Measurements from ENCODE around the gene KIF1A.

KIF1A gene

DNA sequence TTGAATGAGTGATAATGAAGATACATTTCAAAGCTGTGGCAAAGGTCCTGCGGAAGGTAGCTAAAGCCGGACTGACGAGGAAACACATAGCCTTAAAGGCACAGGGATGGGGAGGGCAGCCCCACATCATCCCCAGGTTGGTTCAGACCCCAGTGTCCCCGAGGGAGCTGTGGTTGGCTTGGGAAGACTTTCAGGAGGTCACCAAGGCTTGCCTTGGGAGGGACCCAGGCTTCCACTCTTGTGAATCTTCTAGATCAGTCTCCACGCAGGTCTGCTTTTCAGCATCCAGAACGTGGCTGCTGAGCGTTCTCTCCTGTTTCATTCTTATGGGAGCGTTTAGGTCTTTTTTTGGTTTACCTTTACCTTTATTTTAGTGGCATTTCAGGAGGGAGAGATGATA lies 16.8 kb downstream of the KIF1A start:
- no peak for DNase-seq (ENCODE audit: low read depth)

DNA sequence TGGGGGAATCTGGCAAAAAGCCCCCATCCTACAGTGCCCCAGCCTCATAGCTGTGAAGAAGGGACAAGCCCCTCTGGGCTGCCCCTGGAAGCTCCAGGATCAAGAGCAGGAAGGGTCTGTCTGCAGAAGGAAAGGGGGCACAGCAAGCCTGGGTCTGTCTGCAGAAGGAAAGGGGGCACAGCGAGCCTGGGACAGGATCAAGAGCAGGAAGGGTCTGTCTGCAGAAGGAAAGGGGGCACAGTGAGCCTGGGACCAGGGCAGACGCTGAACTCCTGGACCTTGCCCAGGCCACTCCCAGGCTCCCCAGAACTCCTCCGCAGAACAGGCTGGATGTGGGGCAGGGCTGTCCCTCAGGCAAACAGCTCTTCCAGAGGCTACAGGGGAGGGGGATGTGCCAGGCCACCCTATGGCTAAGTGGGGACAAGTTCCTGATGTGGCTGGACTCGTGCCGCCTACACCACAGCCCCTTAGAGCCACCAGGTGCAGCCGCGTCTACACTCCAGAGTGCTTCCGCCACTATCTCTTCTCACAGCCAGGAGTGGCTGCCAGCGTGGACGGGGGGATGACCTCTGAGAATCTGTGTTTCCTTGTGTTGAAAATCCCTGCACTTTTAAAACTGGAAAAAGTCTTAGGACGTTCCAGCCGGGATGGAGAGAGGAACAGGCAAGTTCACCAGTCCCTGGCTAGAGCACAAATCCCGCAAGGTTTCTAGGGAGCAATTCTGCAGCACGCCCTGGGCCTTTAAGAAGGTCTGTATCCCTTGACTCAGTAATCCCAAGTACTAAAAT lies 20.8 kb downstream of the KIF1A start:
- DNase-seq (ENCODE audit: low read depth), result no peak

DNA sequence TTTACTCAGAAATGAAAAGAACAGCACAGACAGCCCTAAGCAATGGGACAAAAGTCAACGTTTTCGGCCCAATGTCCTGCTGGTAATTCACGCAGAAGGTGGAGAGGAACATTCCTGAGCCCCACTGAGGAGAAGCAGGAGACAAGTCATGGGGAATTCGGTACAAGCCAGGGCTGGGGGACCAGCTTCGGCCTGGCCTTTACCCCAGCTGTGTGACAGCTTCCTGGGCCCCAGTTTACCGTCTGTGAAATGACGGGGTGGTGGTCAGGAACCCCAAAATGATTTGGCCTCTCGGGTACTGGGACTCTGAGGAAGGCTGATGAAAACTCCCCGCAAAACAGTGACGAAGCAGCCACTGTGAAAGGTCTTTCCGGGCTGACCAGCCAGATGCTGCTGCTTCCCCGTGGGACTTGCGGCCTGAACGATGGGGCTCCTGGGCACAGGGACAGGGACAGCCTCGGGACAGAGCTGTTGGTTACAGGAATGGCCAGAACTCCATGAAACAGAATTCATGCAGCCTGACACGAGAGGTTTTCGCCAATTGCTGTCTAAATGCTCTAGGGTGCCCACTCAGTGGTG lies 21.6 kb downstream of the KIF1A start:
- DNase-seq (ENCODE audit: low read depth), result no peak

DNA sequence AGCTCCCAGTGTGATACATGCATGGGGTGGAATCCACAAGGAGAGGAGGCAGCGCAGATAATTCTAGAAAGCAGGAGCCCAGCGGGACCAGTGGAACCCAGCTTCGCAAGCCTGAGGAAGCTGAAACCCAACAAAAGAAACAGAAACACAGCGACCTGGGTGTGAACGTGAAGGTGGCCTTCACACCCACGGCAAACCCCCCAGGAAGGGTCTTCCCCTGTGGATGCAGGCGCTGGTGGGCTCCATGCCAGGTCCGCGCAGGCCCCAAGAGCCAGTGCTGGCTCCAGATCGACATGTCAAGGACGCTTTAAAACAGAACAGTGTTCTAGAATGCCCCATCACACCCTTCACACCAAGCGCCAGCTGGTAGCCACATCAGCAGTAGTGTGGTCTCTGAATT lies 22.1 kb downstream of the KIF1A start:
- no peak for DNase-seq (ENCODE audit: low read depth)

DNA sequence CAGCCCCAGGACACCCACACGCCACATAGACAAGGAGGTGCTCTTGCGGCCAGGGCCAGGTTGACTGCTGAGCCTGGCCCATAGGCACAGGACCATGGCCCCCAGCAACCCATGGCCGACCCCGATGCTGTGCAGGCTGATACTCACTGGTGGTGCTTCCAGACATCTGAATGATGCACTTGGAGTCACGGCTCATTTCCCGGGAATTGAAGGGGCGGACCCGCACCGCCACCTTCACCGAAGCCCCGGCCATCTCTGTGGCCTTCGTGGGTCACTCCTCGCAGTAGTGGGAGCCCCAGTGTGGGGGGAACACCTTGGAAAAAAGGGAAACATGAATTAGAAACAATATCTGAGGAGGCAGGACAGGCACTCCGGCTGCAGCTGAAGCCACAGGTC lies 22.5 kb downstream of the KIF1A start:
- no peak for DNase-seq (ENCODE audit: low read depth)

DNA sequence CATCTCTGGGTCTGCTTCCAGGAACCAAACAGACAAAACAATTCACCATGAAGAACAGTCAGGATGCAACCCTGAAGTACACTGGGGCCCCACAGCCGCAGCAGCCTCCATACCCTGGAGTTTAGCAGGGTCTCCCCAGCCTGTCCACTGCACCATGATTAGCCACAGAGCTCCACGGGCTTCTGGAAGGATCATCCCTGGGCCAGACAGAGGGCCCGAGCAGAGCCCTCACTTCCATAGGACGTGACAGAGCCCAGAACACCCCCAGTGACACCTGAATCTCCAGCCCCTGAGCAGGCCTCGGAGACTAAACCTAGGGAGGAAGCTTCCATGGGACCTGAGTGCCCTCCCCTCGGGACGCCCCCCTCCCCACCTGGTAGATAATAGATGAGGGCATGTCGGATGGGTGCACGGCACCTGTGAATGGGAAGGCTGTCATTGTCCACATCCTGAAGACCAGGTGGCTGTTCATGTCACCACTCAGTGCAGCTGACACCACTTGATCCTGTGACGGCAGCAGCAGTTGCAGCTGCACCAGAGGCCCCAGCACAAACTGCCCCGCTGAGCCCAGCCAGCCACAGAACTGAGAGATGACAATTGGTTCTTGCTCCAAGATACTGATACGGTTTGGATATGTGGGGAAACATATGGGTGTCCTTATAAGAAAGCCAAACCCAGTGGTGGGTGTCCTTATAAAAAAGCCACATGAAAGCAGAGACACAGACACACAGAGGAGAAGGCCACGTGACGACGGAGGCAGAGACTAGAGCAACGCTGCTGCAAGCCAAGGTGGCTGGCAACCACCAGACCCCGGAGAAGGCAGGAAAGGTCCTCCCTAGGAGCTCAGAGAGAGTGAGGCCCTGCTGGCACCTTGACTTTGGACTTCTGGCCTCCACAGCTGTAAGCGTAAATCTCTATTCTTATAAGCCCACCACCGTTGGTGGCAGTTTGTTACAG lies 23.2 kb downstream of the KIF1A start:
- no peak for DNase-seq (ENCODE audit: low read depth)

DNA sequence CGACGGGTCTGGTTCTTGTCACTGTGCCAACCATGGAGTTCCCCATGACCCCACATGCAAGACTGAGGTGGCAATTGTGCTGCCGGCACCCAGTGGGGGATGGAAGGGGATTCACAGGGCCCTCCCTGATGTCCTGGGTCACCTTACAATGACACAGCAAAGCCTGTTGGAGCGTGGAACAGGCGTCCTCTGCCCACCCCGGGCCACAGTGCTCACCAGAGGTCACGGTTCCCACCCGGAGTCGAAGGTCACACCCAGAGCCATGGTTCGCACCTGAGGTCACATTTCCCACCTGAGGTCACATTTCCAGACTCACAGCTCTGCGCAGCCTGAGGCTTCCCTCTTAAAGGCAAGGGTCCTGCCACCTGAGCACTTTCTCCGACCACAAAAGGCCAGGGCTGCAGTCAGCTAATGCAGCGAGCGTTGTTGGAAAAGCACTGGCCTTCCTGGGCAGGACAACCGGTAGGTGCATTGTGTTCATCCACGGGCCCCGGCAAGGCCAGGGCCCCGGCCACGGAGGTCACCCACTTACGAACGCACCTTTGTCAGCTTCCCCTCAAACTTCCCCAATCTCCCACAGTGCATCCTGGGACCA lies 24.0 kb downstream of the KIF1A start:
- no peak for DNase-seq (ENCODE audit: low read depth)

DNA sequence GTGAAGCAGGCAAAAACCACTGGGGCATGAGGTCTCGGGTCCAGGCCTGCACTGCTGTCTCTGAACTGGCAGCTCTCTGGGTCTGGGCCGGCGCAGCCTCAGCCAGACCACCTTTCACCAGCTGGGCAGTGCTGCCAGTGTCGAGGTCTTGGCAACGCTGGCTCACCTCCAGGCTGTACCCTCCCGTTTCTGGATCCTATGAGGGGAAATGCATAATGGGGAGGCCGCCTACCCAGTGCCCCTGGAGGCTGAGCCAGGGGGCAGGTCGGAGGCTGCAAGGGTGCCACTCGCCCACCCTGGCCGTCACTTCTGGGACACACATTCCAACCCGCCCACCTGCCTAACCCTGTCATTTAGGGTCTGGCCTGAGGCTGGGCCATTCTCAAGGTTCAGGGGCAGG lies 24.6 kb downstream of the KIF1A start:
- DNase-seq (ENCODE audit: low read depth), result no peak

DNA sequence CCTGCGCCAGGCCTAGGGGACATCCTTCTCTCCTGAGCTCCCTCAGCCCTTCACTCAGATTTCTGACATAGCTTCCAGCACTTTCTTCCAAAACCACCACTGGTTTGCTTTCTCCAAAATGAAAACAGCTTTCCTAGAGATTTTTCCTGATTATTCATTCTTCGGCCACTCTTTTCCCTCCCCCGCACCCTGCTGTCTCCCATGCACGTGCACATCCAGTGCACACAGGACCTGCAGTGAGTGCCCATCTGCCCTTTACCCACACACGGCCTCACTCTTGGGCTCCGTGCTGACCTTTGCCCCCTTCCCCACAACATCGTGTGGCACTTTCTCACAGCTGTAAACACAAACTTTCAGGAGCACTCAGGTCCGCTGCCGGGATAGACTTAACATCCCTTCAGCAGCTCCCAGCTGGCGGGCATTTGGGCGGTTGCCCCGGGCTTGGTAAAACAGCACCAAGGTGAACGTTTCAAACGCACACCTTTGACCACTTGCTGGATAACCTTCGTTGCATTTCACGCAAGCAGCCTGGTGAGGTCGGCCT lies 25.8 kb downstream of the KIF1A start:
- DNase-seq (ENCODE audit: low read depth), result no peak

DNA sequence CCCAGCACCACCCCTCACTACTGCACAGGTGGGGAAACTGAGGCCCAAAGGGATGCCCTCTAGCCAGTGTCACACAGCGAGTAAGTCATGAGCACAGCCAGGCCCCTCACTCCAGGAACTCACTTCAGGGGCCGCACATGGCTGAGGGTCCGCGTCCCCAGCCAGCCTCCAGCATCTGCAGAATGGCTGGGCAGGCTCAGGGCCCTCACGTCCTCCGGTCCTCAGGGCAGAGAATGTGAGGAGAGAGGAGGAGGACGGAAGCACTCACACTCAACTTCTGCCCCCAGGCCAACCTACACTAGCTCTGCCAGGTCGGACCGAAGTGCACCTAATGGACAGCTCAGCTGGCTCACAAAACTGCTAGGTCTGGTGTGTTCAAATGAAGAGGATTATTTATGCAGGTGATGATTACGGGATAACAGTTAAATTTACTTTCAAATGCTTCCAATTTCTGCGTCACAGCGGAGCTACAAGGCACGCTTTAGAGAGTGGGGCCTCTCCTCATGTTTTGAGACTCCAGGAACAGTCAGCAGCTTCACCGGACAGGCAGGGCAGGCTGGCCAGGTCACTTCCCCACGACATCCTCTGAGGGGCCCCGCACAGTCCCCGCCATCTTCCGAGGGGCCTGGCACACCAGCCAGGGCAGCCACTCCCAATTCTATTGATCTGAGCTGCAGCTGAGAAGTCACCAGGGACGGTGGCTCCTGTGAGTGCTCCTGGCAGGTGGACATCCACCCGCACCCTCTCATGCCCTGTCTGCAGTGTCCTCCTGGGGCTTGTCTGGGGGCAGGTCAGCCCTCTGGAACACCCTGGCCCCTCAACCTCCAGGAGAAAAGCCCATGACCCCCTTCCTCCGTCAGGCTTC lies 26.5 kb downstream of the KIF1A start:
- no peak for DNase-seq (ENCODE audit: low read depth)

DNA sequence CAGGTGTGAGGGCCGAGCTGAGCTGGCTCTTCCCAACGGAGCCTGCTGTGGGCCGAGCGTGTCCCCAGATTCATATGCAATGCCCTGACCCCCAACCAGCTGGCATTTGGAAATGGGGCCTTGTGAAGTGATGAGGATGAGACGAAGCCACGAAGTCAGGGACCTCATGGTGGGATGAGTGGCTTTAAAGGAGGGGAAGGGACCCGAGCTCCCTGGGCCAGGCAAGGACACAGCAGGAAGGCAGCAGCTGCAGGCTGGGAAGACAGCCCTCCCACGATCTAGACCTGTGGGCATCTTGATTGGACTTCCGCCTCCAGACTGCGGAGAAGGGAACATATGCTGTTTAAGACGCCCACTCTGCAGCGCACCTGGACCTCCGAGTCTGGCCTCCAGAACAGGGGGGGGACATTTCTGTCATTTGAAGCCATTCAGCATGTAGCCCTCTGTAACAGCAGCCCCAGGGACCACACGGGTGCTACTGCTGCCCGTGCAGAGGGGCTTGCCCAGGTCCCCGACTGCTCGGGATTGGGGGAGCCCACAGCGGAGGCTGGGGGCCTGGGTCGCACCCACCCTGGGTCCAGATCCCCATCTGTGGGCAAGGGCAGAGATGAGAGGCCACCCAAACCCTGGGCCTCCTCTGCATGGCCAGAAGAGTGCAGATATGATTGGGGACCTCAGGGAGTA lies 27.2 kb downstream of the KIF1A start:
- no peak for DNase-seq (ENCODE audit: low read depth)

DNA sequence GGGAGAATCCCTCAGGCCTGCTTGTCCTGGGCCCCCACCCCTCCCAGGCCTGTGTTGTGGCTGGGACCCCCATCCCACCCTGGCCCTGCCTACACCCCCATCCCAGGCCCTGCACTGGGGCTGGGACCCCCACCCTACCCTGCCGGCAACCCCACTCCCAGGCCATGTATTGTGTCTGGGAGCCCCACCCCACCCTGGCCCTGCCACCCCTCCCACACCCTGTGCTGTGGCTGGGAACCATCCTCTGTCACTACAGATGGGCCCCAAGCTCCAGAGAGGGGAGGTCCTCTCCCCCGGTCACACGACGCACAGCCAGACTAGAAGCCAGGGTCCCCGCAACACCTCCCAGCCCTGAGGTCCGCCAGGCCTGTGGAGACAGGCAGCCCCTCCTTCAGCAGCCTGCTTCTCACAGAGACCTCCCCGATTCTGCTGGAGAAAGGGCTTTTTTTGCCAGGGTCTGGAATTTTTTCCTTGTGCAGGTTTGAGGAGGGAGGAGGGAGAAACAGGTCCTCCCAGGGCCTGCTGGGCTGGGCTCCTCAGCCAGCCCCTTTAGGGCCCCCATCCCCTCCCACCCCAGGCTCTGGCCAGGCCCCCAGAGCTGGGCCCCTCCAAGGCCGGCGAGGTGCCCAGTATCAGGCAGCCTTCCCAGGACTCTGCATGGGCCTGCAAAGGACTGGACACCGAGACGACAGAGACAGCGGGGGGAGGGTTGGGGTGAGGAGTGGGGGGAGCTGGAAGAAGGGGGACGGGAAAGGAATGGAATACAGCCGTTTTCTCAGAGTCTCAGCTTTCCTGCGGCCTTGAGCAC lies 28.0 kb downstream of the KIF1A start:
- DNase-seq (ENCODE audit: low read depth), result no peak

DNA sequence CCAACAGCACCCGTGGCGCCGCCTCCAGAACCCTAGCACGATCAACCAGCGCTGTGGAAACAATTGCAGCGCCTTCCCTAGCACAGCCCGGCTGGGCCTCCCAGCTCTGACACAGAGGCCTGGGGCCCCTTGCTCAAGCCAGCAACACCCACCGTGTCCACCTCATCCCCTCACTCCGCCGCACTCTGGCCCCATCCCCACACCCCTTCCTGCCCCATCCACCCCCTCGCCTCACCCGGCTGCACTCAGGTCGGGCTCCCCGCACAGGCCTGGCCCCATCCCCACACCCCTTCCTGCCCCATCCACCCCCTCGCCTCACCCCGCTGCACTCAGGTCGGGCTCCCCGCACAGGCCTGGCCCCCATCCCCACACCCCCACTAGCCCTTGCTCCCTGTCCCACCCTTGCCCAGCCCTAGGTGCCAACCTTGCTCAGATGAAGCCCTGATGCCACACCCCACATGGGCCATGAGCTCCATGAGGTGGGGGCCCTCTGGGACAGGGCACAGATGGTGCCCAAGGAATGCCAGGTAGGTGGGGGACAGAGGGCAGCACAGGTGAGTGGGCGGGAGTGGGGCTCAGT lies 28.7 kb downstream of the KIF1A start:
- DNase-seq (ENCODE audit: low read depth), result no peak

DNA sequence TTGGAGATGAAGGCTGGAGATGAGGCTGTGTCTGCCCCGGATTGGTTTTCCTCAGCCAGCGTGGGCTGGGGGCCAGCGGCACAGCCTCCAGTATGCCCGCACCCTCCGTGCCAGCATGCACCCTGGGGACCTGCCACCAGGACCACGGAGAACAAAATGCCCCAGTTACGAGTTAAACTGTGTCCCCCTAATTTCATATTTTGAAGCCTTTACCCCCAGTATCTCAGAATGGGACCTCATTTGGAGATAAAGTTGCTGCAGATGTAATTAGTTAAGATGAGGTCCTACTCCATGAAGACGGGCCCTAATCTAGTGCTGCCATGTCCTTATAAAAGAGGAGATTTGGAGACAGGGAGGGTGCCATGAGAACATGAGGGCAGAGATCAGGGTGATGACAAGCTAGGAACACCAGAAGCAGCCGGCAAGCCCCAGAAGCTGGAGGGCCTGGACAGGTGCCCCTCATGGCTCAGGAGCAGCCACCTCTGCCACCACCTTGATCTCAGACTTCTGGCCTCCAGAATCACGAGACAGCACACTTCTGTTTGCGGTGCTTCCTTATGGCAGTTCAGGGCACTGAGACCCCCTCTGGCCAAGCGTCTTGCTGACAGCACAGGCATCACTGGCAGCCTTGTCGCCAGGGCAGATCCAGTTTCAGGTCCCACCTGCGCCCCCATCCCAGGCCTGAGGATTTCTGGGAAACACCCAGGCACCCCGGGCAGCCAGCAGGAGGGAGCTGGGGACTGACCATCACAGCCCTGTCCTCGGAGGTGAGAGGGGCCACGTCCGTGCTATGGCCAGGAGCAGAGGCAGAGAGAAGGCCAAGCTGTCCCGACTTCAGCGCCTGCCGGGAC lies 29.4 kb downstream of the KIF1A start:
- DNase-seq (ENCODE audit: low read depth), result no peak

DNA sequence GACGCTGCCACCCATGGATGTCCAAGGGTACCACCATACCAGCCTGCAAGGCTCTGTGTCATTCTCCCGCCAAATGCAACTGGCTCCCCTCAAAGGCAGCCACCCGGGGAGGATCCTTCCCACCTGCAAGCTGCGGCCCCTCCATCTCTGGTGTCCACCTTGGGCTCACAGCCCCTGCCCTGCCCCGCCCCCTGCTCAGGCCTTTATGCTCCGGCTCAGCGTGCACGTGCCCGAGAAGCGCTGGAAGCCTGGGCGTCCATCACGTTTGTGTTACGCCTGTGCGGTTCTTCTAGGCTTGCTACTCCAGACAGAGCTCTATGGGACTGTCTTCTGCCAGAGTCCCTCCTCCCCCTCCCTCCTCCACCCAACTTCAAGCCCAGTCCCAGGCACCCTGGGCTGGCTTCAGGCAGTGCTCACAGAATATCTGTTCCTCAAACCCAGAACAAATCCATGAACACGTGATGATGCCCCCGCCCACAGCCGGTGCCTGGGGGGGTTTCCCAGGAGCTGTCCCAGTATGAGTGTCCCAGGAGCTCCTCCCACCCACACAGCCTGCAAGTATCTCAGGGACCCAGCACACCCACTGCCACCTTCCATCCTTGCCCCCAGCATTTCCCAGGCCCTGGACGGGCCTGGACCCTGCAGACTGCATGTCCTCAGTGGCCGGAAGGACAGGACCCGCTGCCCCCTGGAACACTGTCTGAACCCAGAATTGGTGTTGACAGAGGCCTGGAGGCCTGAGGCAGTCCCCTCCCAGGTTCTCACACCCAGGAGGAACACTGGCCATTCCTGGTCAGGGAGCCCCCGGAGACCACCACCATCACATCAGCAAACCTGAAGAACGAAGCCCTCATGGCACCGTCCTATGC lies 30.3 kb downstream of the KIF1A start:
- DNase-seq (ENCODE audit: low read depth), result no peak

DNA sequence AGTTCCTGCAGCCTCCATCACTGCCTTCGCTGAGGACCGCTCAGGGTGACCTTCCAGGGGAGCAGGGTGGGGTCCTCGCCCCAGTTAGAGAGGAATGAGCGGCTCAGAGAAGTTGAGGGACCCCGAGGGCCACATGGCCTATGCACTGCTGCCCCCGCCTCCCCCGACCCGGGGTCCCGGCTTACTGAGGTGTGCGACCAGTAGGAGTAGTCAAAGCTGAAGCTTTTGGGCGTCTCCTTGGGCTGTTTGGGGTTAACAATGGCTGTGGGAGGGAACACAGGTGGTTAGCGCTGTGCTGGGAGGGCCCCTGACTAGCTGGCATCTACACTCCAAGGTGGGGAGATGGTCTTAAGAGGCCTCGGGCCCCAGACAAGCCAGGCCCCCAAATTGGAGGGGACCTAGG lies 31.0 kb downstream of the KIF1A start:
- DNase-seq (ENCODE audit: low read depth), result no peak

DNA sequence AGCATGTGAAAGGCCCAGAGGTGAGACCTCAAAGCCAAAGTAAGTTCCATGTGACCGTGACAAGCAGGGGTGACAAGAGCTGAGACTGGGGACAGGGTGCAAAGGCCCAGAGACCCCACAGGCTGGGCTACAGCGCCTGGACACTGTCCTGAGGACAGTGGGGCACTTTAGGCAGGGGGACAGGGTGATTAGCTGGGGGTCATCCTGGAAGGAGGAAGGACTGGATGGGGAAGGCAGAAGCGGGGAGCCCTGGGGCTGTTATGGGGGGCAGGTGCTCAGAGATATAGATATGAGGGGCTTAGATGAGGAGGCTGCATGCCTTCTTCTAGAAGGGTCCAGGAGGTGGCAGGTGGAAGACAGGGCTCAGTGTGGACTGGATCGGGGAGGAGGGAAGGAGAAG lies 31.5 kb downstream of the KIF1A start:
- DNase-seq (ENCODE audit: low read depth), result no peak

All from ELR (cell line).